Umbilical cord (tissue), 2 donors: ENCODE results near the gene TAP1. TPM values are rescaled to one million over a fixed set of nuclear protein-coding genes. Genes with fewer than 3 reads are reported as not detected.
A peak's percentile ranks its signal among the peaks of the same experiment; 100 is the strongest.

Experiments
- DNase-seq: peaks from one replicate; pipeline ENCODE4 v3.0.0-alpha.2; 2015; ENCODE audit warnings: low spot score
- total RNA-seq: library from RNA; depleted of rRNA; stranded (reverse); fragments of >200 nt; gene quantifications from one replicate; pipeline ENCODE4 v1.2.3, GENCODE V29; 2014; ENCODE audit warnings: low replicate concordance; ENCODE audit not compliant: insufficient read depth

The TAP1 gene
- total RNA-seq, 1 donor from 2014 or later: 25.0 TPM

DNA sequence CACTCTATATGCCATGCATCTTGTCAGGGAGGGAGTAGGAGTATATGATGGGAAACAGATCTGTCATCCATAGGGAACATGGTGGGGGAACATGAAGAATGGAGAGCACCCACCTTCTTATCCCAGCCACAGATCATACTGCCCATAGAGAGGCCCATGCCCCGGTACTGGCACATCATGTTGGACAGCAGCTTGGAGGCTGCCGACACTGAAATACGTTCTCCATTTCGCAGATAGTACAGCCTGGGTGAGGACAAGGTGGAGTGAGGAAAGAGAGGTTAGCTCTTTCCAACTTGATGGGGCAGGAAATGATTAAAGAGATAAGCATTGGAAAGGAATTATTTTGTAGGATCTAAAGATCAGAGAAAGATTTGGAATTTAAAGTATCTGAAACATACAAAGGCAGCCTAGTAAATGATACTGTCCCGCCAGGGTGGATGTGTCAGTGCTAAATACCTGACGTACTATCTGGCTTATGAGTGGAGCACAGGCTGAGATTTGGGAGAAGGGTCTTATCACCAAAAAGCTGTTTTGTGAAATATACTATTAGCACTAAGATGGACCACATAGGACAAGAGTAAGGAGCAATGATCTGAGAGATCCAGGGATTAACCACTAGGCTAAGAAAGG is 11.4 kb downstream of the TAP1 start:
- DNase-seq: no peak

DNA sequence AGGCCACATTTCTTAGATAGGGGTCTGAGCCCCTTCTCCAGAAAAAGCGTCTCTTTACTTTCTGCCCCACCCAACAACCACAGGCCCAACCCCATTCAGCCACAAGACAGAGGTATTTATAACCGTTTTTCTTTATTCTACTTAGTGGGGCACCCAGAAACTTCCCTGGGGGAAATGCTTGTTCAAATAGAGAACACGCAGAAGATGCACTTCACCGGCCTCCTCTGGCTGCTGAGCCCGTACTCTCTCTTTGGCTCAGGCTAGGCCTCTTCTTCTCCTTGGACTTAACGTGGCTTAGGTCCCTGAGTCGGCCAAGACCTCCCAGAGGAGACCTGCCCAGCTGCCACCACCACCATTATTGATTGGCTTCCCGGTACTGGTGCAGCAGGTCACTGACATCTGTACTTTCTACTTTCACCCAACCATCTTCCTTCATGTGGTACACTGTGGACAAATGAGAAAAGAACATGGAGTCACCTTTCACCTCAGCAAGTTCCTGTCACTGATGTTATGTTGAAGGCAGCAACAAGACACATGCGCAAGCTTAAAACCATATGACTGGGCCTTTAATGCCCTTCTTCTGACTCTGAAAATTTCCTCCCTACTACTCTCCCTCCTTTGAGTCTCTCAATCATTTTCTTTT is 12.8 kb downstream of the TAP1 start:
- no peak for DNase-seq

DNA sequence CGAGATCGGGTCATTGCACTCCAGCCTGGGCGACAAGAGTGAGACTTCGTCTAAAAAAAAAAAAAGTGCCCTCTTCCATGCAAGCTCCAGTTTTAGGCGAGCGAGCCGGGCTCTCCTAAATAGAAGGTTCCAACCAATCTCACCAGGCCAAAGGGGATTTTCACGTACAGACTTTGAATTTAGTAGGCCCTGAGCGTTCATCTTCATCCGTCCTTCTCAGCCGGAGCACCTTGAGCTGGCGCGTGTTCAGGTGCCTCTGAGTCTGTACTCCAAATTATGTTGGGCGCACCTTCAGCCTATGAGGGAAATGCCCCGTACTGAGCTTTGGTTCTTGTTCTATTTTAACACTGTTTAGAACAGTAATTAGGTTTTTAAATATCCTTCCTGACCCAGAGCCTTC is 14.1 kb downstream of the TAP1 start:
- no peak for DNase-seq

DNA sequence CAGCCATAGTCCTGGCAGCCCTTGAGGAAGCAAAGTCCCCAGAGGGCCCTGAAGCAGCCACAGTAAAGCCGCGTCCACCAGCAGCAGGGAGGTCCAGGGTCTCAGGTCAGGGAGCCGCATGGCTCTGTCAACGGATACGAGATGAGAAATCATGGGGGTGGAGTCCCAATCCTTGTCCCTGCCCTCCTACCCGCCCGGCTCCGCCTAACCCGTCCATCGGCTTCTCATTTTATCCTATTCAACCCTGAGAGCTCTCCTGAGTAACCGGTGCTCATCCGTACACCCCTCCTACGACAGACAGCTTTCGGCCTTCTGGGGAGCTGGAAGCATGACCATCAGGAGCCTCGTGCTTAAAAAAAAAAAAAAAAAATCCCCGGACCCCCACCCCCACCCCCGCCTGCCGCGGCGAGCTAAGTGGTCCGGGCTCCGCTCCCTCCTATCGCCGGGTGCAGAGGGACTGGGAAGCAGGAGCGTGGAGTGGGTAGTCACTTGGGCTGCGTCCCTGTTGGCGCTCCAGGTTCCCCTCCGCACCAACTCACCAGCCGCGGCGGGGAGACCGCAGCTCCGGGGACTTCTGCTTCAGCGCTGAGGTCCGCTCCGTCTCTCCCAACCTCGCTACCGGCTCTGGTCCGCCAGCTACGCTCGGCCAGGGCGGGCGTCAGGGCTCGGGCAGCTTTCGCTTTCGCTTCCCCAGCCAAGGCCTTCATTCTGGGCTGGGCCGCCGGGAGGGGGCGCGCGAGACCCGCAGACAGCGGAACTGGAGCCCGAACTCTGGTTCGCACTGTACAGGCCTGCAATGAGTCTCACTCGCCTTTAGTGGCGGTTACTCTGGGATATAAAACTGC is 15.2 kb downstream of the TAP1 start, which contains the start of gene TAP2:
Gene TAP2 (minus strand): TSS at position 626 of the 845 bp plus-strand sequence. CDS start 506 bp downstream, at position 120.
- peak; percentile 95 for DNase-seq

DNA sequence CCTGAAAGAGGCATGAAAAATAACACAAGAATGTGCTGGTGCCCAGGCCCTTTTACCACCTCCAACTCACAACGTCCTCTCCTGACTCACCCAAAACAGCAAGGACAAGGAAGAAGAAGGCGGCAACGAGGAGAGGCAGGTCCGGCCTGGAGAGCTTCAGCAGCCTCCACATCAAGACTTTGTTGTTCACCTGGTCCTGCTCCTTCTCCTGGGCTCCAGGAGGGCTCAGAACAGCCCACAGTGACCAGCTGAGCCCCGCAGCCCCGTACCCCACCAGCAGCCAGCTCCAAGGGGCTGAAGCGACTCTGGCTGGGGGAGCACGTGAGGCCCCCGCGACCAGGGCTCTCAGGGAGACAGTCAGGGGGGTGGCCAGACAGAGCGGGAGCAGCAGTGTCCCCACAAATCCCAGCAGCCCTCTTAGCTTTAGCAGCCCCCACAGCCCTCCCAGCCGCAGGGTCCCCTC is 15.8 kb downstream of the TAP1 start:
- DNase-seq: no peak

DNA sequence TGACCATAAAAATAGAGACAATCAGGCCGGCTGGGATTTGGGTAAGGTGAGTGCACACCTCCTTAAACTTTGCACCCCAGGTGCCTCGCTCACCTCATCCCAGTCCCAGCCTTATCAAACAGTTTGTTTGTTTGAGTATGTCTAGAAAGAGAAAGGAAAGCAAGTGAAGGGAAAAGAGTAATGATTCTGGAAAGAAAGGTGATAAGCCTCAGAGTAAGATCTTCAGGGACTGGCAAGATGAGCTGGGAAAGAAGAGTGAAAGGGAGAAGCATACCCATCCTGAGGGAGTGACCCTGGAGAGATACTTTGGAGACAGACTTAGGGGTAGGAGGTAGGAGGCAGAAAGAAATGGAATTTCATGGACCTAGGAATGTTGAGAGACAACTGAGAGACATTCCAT is 16.6 kb downstream of the TAP1 start:
- DNase-seq: no peak

DNA sequence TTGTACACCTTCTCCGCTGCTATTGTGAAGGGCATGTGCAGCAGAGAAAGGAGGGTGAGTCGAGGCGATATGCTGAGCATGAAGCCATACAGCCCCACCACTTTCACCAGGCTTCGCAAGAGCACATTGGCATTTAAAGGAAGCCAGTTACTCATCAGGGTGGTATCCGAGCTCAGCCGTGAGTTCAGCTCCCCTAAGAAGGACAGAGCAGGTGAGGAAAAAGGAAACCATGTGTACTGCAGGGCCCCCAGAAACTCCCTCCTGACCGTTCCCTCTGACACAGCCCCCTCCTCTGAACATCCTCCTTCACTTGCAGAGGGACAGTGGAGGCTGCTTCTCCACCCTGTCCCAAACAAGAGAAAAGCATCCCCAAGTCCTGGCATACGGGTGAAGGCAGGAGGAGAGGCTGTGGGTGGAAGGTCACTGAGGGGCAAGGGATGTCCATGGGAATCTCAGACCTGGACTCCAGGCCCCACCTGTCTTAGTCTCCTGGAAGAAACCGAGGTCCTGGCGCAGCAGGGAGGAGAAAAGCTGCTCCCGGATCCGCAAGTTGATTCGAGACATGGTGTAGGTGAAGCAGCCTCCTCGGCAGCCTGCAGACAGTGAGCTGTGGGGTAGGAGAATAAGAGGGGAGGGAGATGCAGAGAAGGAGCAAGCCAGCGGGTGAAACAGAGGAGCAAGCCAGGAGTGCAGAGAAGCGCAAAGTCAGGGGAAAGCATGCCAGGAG is 18.2 kb downstream of the TAP1 start:
- DNase-seq: no peak

DNA sequence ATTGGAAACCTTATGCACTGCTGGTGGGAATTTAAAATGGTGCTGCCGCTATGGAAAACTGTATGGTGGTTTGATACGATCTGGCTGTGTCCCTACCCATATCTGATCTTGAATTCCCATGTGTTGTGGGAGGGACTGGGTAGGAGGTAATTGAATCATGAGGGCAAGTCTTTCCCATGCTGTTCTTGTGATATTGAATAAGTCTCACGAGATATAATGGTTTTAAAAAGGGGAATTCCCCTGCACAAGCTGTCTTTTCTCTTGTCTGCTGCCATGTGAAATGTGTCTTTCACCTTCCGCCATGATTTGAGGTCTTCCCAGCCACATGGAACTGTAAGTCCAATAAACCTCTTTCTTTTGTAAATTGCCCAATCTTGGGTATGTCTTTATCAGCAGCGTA is 19.8 kb downstream of the TAP1 start:
- DNase-seq: no peak

DNA sequence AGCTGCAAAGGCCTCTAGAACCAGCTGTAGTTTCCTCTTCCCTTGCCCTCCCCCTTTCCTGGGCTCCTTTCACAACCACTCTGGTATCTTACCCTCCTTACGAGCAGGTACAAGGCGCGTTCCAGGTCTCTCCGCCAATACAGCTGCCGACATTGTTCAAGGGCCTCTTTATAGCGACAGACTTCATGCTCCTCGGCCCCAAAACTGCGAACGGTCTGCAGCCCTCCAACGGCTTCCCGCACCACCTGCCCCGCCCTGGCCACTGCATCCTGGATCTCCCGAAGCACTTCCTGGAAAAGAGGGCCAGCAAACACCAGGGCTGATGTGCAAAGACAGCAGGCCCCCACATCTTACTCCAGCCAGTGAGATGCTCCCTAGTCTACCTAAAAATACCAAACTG is 21.0 kb downstream of the TAP1 start:
- DNase-seq: no peak

DNA sequence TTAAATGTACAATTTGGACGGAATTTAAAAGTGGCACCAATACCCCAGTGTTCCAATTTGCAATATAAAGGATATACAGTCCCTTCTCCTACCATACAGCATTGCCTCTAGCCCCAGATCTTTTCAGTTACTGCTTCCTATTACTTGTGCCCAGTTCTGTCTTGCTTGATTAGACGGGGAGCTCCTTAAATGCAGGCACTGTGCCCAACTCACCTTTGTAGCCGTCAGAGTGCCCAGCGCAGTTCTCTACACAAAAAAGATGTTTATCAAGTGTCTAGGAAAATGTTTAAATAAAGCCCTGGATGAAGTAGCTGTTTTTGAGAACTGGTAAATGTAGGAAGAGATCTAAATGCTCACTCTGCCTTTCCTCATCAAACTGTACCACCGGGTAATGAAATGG is 22.6 kb downstream of the TAP1 start:
- DNase-seq: no peak

DNA sequence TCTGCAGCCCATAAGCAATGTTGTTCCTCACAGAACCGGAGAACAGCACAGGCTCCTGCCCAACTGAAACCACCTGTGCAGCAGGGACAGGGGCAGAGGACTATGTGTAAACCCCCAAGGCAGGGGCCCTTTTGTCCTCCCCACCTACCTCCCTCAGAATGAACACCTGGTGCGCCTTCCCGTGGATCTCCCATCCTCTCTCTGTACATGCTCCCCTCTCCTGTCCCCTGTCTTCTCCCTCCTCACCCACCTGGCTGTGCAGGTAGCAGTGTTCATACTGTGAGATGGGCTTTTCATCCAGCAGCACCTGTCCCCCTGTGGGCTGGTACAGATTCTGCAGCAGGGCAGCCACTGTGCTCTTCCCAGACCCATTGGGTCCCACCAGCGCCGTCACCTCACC is 23.5 kb downstream of the TAP1 start:
- DNase-seq: no peak

DNA sequence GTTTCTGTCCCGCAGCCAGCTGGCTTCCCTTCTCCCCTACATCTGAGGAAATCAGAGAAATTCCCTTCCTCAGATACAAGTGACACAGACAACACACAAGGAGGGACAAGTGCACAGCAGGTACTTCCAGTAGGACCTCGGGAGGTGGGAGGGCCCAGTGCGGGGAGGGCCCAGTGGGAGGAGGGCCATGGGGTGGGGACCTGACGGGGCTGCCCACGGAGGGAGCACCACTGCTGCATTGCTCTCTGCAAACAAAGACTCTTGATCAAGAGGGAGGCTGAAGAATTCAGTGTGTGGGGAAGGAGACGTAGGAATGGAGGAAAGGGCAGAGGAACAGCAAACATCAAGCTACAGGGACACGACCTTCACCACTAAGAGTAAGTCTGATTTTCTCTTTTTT is 24.0 kb downstream of the TAP1 start:
- DNase-seq: no peak

DNA sequence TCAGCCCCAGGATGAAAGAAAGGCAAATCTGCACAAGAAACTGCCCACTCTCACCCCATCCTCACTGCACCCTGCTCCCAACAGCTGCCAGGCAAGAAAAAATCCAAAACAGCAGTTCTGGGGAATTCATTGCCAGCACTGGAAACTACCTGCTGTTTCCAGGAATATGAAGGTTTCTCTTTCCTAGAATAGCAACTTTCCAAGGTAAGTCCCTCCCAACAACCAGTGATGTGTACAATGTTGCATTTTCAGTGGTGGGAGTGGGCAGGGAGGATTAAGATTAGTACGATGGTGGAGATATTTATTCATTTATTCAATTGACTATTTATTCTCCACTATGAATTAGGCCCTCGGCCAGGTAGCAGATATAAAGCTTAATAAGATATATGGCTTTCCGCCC is 26.5 kb downstream of the TAP1 start:
- no peak for DNase-seq

DNA sequence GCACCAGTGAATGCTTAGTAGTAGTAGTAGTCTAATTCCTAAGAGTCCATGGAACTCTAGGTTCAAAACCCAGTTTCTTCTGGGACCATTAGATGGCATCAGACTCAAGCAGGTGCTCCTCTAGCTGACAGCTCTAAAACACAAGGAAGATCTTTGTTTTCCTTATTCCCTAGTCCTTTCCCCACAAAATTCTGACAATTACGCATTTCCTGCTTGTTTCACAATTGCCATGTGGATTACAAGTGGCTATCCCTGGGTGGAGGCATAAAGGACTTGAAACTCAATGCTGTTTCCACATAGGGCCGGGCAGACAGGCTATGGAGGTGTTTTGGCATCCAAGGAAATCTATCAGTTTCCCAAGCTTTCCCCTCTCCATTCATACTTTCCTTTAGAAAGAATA is 27.5 kb downstream of the TAP1 start:
- no peak for DNase-seq

DNA sequence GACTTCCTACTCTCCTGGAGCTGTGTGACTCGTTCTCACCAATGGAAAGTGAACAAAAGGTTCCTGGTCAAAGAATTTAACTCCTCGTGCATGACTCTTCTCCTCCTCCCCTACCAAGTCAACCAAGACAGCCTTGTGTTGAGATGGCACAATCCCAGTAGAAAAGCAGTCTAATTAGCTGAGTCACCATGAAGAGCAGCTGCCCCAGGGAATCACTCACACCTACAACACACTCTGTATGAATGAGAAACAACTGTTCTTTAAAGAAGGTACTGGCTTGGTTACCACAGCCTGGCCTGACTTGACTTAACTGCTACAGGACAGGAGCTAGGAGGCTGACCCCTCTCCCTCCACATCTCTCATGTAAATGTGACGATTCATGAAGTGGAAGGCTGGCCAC is 33.8 kb downstream of the TAP1 start:
- no peak for DNase-seq

DNA sequence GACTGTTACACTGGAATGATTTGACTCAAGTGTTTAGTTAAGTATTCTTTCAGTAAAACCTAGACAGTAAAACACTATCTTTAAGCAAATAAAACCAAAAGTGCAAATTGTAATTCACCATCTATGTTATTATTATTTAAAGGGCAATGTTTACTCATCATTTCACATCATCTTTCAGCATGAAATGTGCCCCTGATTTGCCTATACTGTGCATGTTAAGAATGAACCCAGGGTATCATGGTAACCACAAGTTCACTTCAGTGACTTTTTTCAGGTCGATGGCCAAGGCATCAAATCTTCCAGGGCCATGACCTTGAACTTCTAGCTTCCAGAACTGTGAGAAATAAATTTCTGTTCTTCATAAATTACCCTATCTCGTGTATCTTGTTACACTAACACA is 34.6 kb downstream of the TAP1 start:
- DNase-seq: no peak

DNA sequence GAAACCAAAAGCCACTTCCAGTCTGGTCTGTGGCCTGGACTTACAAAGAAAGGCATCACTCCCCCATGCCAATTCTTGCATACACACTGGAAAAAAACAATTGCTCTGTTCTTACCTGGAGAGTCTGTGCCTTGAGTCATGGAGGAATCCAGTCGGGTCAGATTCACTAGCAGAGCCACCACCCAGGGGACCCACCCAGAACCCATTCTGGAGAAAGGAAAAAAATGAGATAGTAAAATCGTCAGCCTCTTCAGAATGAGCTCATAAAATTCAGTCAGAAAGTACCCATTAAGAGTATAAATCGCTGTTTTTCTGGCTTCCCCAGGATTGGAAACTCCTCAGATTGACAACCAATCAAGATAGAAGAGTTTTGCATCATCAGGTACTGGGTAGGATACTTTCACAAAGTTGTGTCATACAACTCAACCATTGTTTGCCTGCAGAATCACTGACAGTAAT is 36.7 kb downstream of the TAP1 start, which contains the start of gene HLA-DOB:
Gene HLA-DOB (minus strand): TSS at position 257 of the 459 bp plus-strand sequence. CDS start 51 bp downstream, at position 206.
- DNase-seq: peak; percentile 28

DNA sequence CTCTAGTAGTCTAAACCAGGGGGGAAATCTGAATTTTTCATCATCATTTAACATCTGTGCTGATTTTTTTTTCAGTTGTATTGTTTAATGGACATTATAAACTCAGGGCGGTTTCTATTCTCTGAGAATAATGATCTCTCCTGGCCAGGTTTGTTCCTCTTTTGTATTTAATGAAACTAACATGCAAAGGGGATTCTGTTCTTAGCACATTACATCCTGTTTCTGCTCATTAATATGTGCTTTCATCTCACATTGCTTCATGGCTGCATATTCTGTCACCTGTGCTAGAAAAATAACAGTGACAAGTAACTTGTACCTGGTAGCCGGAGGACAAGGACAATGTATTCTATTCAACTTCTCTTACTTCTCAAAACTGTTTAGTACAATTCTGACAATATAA is 37.5 kb downstream of the TAP1 start:
- no peak for DNase-seq

DNA sequence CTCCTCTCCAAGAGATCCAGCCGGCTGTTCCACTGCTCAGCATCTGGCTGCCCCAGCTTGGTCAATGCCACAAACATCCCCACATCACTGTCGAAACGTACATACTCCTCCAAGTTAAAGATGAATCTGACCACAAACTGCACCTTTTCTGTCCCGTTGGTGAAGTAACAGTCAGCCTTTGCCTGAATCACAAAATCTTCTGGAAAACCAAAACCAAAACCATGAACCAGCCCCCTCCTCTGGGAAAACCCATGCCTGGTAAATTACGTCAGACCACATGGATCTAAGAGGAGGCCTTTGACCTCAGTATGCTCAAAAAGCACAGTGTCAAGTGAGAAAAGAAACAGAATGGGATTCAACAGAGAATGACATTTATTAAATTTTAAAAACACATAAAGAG is 38.4 kb downstream of the TAP1 start:
- no peak for DNase-seq

DNA sequence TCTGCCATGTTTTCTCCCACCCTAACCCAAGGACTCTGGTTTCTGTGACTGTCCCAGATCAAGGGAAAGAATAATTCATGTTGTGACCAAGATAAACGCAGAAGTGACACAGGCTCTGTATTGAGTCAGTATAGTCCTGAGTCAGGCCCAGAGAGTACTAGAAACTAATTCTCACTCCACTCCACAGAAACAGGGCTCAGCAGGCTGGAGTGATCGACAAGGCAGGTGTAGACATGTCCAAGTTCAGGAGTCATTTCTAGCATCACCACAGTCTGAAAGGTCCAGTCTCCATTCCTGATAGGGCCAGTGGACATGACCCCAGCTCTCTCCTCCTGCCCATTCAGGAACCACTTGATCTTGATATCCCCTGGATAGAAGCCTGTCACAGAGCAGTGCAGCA is 39.4 kb downstream of the TAP1 start:
- DNase-seq: no peak

DNA sequence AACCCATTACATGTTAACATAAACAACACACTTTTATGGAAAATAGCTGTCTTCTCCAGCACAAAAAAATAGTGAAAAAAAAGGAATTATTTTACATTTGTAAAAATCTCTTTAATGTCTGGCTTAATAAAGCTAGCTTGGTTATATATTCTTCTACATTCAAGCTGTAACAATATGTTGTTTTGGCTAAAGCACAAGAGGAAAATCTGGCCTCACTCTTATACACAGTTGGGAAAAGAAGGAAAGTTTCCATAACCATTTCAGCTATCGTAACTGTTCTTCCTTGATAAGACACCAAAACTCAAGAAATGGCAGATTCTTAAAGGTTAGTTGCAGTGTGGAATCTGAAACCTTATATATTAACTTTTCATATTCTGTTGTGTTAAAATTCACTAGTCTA is 44.3 kb downstream of the TAP1 start:
- no peak for DNase-seq
